Erythroblast (primary cell): ENCODE measurements around the gene OR6S1.

ENCODE experiments used
- GATA1 ChIP-seq: IDR thresholded peaks from 2 replicates; pipeline ENCODE4 v1.6.1; 2011; ENCODE audit warnings: low read depth, mild to moderate bottlenecking, control low read depth, low read length, moderate library complexity
- POLR2A ChIP-seq: IDR thresholded peaks from 2 replicates; pipeline ENCODE4 v1.6.1; 2011; ENCODE audit warnings: mild to moderate bottlenecking, low read length

GRCh38 chr14:20690848-20691640 is 49.6 kb upstream of the OR6S1 start:
- TF ChIP-seq POLR2A = no peak
- TF ChIP-seq GATA1 = no peak
